Peyer's patch (tissue), 4 donors: ENCODE measurements around the gene ASXL2. TPM values are rescaled to one million over a fixed set of nuclear protein-coding genes. Genes with fewer than 3 reads are reported as not detected.

ENCODE experiments used
- DNase-seq, 3 donors: peaks; one replicate each; pipeline ENCODE4 v3.0.0-alpha.2; 2017 to 2019
- H3K27ac ChIP-seq, 4 donors: fragments of 200-600 bp; sonication (generic); one replicate each; pipeline ENCODE4 v1.5.1; 2016 to 2019
- H3K27me3 ChIP-seq, 2 donors: fragments of 200-600 bp; sonication (generic); one replicate each; pipeline ENCODE4 v1.5.1; 2019
- H3K36me3 ChIP-seq, 3 donors: fragments of 200-600 bp; sonication (generic); one replicate each; pipeline ENCODE4 v1.5.1; 2016 to 2019
- H3K4me1 ChIP-seq, 4 donors: fragments of 200-600 bp; sonication (generic); one replicate each; pipeline ENCODE4 v1.5.1; 2016 to 2019
- H3K4me3 ChIP-seq, 4 donors: fragments of 200-600 bp; sonication (generic); 1 replicate in 3 of 4; 2 replicates in 1 of 4; pipeline ENCODE4 v1.5.1; 2016 to 2019; ENCODE audit warnings: mild to moderate bottlenecking in 1 of 4
- H3K9me3 ChIP-seq, 4 donors: fragments of 200-600 bp; sonication (generic); one replicate each; pipeline ENCODE4 v1.5.1; 2016 to 2019; ENCODE audit warnings: mild to moderate bottlenecking in 1 of 4
- POLR2A ChIP-seq, 2 donors: fragments of 450-650 bp; IDR thresholded peaks; one replicate each; pipeline ENCODE4 v1.5.1; 2017; ENCODE audit warnings: antibody characterized with exemption in 2 of 2, mild to moderate bottlenecking in 2 of 2, moderate library complexity in 2 of 2
- total RNA-seq, 4 donors: library from RNA; depleted of rRNA; stranded (reverse); fragments of >200 nt; gene quantifications; one replicate each; pipeline ENCODE4 v1.1.0, GENCODE V29; 2016
- TF ChIP-seq, protein P1 (sequence below), 6 experiments: fragments of 450-650 bp in 4 of 6; fragments of 200-600 bp in 2 of 6; sonication (generic) in 1 of 6; IDR thresholded peaks; one replicate each; pipeline ENCODE4 v1.5.1; 2017 to 2019; ENCODE audit warnings: antibody characterized with exemption in 6 of 6, mild to moderate bottlenecking in 3 of 6, moderate library complexity in 1 of 6

ASXL2 gene
- total RNA-seq, 4 donors from 2014 or later: 17.0 to 28.9 (median 19.8) TPM

GRCh38 chr2:25735835-25736234 lies 142.5 kb downstream of the ASXL2 start:
- Histone ChIP-seq H3K27me3 (no peaks in the 10 kb centered on the region), H3K9me3 (no peaks in the 10 kb centered on the region), H3K4me3 (no peak overlapping the region), H3K27ac (no peak overlapping the region), H3K4me1 (no peaks in the 10 kb centered on the region), H3K36me3 (no peaks in the 10 kb centered on the region)
- DNase-seq: no peak
- TF ChIP-seq POLR2A (IDR thresholded peaks at IDR 0.05): no peak

DNA sequence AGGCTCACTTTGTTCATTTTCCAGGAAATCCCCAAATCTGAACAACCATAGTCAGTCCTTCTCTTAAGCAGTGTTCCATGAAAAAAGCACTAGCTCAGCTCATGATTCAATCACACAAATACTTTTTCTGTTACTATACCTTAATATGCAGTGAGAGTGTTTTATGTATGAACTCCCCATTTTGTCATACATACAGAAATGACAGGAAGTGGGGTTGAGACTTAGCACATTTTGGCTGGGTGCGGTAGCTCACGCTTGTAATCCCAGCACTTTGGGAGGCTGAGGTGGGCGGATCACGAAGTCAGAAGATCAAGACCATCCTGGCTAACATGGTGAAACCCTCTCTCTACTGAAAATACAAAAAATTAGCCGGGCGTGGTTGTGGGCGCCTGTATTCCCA lies 149.7 kb downstream of the ASXL2 start:
- H3K36me3 ChIP-seq: no peaks in the 10 kb centered on the region
- H3K9me3 ChIP-seq: no peaks in the 10 kb centered on the region
- TF ChIP-seq, protein P1, sequence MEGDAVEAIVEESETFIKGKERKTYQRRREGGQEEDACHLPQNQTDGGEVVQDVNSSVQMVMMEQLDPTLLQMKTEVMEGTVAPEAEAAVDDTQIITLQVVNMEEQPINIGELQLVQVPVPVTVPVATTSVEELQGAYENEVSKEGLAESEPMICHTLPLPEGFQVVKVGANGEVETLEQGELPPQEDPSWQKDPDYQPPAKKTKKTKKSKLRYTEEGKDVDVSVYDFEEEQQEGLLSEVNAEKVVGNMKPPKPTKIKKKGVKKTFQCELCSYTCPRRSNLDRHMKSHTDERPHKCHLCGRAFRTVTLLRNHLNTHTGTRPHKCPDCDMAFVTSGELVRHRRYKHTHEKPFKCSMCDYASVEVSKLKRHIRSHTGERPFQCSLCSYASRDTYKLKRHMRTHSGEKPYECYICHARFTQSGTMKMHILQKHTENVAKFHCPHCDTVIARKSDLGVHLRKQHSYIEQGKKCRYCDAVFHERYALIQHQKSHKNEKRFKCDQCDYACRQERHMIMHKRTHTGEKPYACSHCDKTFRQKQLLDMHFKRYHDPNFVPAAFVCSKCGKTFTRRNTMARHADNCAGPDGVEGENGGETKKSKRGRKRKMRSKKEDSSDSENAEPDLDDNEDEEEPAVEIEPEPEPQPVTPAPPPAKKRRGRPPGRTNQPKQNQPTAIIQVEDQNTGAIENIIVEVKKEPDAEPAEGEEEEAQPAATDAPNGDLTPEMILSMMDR (IDR thresholded peaks at IDR 0.05): no peak
- no peaks in the 10 kb centered on the region for H3K27me3 ChIP-seq
- DNase-seq: no peak
- no peak overlapping the region for H3K4me3 ChIP-seq
- H3K27ac ChIP-seq: no peak overlapping the region
- H3K4me1 ChIP-seq: no peaks in the 10 kb centered on the region

GRCh38 chr2:25726522-25726921 lies 151.8 kb downstream of the ASXL2 start:
- Histone ChIP-seq H3K9me3 (no peaks in the 10 kb centered on the region), H3K27me3 (no peaks in the 10 kb centered on the region), H3K4me3 (no peak overlapping the region), H3K36me3 (no peaks in the 10 kb centered on the region), H3K4me1 (no peaks in the 10 kb centered on the region), H3K27ac (no peak overlapping the region)
- TF ChIP-seq, protein P1 (IDR thresholded peaks at IDR 0.05): no peak
- no peak for TF ChIP-seq POLR2A (IDR thresholded peaks at IDR 0.05)
- DNase-seq: no peak

DNA sequence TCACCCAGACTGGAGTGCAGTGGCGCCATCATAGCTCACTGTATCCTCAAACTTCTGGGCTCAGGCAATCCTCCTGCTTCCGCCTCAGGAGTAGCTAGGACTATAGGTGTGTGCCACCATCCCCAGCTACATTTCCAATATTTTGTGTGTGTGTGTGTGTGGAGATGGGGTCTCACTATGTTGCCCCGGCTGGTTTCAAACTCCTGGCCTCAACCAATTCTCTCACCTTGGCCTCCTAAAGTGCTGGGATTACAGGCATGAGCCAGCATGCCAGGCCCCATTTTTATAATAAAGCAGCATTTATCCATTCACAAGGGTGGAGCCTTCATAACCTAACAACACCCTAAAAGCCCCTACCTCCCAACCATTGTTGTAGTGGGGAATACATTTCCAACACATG lies 152.4 kb downstream of the ASXL2 start:
- DNase-seq: no peak
- no peaks in the 10 kb centered on the region for H3K36me3 ChIP-seq
- H3K27ac ChIP-seq: no peak overlapping the region
- no peak overlapping the region for H3K4me3 ChIP-seq
- no peaks in the 10 kb centered on the region for H3K27me3 ChIP-seq
- TF ChIP-seq, protein P1 (IDR thresholded peaks at IDR 0.05): no peak
- no peaks in the 10 kb centered on the region for H3K4me1 ChIP-seq
- no peaks in the 10 kb centered on the region for H3K9me3 ChIP-seq

- DNase-seq: no peak
- H3K4me3 ChIP-seq: no peak overlapping the region
- H3K27ac ChIP-seq: no peak overlapping the region
- TF ChIP-seq, protein P1 (IDR thresholded peaks at IDR 0.05): no peak
- no peak for TF ChIP-seq POLR2A (IDR thresholded peaks at IDR 0.05)
- H3K9me3 ChIP-seq: no peaks in the 10 kb centered on the region
- no peaks in the 10 kb centered on the region for H3K36me3 ChIP-seq
- no peaks in the 10 kb centered on the region for H3K27me3 ChIP-seq
- H3K4me1 ChIP-seq: no peaks in the 10 kb centered on the region
Observed at GRCh38 chr2:25724756-25725155, 153.5 kb downstream of the ASXL2 start.

DNA sequence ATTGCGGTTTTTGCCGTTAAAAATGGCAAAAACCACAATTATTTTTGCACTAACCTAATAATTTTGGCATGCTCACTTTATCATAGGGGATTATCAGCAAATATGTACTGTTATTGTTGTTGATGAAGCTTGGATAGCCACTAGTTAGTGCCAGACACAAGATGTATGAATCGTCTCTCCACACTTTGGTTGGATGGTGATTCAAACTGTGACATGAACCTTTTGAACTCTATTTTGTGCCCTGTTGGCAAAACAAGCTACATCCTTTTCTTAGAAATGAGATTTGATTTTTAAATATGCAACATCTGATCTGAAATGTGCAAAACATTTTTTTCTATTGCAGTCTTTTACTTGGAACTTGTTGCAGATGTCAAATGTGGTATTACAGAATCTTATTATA lies 156.1 kb downstream of the ASXL2 start:
- H3K4me3 ChIP-seq: no peak overlapping the region
- H3K36me3 ChIP-seq: no peaks in the 10 kb centered on the region
- DNase-seq: no peak
- H3K9me3 ChIP-seq: no peaks in the 10 kb centered on the region
- H3K27ac ChIP-seq: no peak overlapping the region
- no peaks in the 10 kb centered on the region for H3K27me3 ChIP-seq
- H3K4me1 ChIP-seq: no peaks in the 10 kb centered on the region
- no peak for TF ChIP-seq POLR2A (IDR thresholded peaks at IDR 0.05)
- TF ChIP-seq, protein P1 (IDR thresholded peaks at IDR 0.05): no peak
